Activated CD4-positive, alpha-beta T cell treated with anti-CD3 and anti-CD28 coated beads, Interleukin-2, Interleukin-4, amounts not matched to agents 100 ng/mL and 50 ng/mL, durations not matched to agents 16 hours and 8 hours (primary cell): ENCODE measurements around the gene FBXL4.
A peak's percentile ranks its signal among the peaks of the same experiment; 100 is the strongest.

ENCODE experiments used
- DNase-seq: peaks from one replicate; pipeline ENCODE4 v3.0.0-alpha.2; 2020; ENCODE audit warnings: low spot score

Gene FBXL4

DNA sequence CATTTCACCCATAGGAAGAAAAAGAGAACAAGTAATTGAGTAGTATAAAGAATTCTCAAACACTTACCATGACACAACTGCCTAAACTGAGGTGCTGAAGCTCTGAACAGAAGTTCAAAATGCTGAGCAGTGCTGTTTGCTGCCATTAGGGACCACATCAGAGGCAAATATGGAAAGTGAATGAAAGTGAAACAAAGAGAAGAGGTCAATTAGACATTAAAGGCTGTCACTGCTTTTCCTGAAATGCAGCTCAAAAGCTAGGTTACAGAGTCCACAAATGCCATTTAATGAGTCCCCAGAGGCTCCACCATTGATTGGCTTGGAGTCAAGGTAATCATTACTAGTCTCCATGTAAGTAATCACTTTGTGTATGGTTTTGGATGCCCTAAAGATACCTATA lies 67.3 kb downstream of the FBXL4 start:
- no peak for DNase-seq

GRCh38 chr6:98877250-98877649 lies 70.5 kb downstream of the FBXL4 start:
- no peak for DNase-seq

DNA sequence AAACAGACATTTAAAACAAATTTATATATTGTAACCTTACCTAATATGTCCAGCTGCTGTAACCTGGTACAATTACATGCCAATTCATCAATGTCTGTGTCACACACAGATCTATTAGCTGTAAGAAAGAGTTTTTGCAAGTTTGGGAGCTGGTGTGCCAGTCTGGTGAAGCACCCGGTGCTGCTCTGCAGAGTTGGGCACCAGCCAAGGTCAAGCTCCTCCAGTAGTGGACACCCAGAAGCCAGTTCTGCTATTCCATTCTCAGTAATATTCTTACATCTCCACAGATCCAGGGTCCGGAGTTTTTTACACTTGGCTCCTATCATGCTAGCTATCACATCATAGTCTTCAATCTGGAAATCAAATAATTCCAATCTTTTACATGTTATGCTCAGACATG lies 72.4 kb downstream of the FBXL4 start:
- DNase-seq, result no peak

DNA sequence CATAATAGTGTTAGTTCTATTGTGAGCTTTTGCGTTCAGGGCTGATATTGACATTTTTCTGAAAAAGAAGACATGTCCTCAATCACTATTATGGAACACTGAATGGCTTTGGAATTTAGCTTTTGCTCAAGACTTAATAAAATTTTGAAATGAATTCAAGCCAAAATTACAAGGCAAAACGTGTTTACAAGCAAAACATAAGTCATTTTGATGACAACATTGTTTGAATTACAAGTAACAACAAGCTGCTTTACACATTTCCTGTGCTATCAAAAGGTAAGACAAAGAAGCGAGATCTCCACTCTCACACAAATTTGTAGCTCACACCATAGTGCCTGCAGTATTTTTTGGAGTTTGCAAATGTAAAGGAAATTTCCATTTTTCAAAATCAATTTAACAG lies 75.9 kb downstream of the FBXL4 start:
- no peak for DNase-seq

DNA sequence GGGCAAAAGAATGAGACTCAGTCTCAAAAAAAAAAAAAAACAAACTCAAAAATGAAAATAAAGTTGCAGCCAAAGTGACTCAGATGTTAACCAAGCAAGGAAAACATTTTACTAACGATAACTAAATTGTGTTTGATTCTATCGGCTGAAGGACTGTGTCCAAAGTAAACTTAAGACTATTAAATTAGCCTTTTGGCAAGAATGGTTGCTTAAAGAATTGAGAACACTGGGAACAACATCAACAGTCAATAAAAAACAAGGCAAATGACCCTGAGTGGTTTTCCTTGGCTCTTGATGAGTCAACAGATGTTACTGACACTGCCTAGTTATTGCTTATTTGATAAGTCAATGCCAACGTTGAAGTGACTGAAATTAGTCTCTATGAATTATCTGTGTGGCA lies 76.7 kb downstream of the FBXL4 start:
- DNase-seq, result no peak

- DNase-seq, result no peak
These were observed 83.2 kb downstream of the FBXL4 start for GRCh38 chr6:98864497-98864896.

- no peak for DNase-seq
These were observed 99.1 kb downstream of the FBXL4 start for GRCh38 chr6:98848539-98849242.

DNA sequence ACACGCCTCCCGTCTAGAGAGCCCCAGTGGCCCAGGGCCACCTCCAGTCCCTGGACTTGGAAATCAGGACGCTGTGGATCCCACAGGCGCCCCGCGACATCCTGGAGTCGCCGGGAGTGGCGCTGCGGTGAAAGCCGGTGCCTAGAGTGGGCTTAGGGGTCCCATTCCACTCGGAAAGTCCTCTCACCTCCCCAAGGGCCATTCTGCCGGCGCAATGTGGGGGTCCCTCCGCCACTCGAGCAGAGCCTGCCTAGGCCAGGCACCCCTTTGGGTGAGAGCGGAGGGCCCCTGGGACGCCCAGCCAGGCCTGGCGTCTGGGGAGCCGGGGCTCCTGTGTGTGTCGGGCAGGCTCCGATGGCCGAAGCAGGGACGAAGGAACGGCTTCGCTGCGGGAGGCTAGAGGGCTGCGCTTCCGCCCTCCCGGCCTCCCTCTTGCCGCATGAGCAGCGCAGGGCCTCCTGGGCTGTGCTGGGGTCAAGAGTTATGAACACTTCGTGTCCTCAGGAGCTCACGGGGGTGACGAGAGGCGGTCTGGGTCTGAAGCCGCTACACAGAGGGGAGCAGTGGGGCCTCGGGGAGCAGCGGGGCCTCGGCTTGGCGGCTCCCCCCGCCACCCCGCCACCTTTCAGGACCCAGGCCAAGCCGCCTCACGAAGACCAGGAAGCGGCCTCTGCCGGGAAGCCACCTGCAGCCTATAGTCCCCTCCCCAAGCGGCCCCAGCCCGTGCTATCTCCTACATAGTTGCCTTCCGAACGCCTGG lies 99.8 kb downstream of the FBXL4 start:
- no peak for DNase-seq

- no peak for DNase-seq
These were observed 100.3 kb downstream of the FBXL4 start for GRCh38 chr6:98847416-98847778.

GRCh38 chr6:98846021-98846380 lies 101.7 kb downstream of the FBXL4 start:
- DNase-seq, result no peak

GRCh38 chr6:98845211-98846020 lies 102.3 kb downstream of the FBXL4 start:
- DNase-seq, result peak; percentile 66

DNA sequence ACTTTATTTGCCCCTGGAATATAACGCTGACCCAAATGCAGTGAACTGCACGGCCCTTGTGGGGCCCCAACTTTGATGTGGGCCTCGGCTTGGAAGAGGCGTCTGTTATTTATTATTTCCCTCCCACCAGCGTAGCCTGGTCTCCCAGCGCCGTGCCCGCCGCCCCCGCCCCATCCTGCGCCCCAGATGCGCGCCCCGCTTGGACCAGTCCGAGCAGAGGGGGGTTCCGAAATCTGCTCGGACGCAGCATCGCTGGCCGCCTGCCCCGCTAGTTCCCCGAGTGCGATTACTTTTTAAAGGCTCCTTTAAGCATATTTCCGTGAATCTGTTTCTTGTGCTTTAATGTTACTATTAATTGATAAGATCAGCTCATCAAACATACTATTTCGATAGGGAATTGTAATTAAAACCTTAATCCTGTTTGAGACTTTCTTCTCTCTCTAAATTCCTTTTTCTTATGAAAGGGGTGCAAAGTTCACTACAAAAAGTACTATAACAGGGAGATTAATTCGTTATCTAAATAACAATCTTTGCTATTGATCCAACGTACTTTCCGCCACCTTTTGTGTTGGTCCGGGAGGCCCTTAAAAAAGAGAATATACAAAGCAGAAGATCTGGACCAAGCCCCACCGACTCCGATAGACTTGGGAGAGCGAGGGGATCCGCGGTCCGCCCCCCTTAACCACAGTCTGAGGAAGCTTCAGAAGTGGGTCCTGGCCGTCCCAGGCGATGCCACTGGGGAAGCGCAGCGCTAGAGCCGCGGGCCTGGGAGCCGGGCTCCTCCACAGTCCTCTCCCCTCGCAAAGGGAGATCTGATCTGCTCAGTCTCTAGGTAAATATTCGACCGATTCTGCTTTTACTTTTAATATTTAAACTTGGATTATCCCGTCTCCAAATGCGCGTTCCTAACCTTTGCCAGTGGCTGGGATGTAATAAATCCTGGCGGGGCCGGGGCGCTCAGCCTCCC lies 103.2 kb downstream of the FBXL4 start:
- no peak for DNase-seq

DNA sequence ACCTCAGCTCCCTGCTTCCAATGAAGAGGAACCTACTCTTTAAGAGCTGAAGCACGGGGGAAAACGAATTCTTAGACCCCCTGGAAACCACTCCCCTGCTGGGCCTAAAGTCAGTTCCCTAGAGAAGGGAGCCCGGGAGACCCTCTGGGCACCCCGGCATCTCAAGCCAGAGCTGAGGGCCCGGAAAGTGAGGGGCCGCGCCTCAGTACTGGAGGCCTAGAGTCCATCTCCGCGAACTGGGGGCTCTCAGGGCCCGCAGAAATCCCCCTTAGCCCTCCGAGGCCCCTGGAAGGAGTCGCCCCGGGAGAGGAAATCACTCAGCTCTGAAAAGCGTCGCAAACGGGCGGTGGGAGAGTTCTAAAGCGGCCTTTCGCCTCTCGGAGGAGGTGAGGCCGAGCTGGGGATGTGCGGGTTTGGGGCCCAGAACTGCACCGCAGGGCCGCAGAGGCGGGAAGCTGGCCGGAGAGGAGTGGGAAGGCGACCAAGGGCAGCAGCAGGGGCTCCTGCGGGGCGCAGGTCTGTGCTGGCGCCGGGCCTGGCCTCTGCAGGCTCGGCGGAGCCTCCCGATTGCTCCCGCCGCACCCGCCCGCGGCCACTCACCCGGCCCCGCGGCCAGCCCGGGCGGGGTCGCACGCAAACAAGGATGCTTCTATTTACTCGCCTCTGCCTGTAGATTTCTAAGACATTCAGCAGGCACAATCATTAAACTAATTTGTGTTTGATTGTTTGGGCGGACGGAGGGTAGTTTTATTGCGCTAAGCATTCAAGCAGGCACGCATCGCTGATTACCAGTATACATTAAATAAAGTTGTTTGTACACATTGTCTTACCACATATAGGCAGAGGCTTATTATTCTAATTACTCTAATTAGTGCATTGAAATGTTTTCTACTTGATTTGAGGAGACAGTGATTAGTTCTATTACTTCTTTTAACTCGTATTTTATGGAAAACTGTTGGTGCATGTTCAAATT lies 104.2 kb downstream of the FBXL4 start:
- DNase-seq, result no peak

GRCh38 chr6:98842342-98843180 lies 105.2 kb downstream of the FBXL4 start:
- no peak for DNase-seq

DNA sequence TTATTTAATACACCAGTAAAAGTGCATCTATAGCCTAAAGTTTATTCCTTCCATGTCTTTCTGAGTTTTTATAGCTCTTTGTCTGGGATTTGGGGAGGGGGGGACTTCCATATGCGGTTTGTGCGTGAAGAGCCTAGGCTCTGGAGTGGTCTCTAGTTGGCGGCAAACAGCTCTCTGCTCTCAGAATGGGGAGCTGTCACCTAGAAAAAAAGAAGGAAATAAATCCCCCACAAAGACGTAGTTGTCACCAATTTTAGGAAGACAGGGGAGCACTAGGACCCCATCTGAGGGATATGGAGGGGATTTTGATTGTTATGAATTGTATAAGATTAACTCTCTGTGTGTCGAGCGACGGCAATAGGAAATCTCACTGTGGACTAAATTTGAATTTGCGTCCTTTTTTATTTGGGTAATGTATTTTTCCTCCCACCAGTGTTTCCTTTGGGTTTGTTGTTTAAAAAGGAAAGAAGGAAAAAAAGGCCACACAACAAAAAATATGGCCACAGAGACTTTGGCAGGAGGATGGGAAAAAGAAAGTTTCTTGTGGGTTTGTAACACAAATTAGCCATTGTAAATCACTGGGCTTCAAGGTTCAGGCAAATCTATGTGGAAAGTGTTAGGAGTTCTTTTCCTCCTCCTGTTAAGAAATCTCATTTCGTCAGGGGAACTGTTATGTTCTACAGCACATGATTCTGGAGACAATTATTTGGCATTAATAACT lies 106.0 kb downstream of the FBXL4 start:
- no peak for DNase-seq

DNA sequence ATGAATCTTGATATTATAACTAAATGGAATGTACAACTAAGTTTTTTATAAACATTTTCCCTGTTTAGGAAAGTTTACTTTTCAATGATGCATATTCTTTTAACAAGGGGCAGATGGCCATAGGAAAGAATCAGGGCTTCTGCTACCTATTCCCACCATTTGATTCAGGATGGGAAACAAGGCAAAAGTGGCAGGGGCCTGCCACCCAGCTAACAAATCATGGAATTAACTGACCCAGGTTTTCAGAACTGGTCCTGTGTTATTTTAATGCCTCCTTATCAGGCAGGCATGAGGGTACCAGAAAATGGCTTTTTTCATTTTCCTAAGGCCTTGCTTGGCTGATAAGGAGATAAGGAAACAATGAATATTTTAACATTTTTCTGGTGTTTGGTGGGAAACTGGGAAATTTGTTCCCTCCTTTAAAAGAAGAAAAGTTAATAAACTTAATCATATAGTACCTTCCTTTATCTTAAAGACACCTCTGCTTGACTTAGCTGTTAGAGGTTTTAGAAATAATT lies 106.7 kb downstream of the FBXL4 start:
- DNase-seq, result no peak

DNA sequence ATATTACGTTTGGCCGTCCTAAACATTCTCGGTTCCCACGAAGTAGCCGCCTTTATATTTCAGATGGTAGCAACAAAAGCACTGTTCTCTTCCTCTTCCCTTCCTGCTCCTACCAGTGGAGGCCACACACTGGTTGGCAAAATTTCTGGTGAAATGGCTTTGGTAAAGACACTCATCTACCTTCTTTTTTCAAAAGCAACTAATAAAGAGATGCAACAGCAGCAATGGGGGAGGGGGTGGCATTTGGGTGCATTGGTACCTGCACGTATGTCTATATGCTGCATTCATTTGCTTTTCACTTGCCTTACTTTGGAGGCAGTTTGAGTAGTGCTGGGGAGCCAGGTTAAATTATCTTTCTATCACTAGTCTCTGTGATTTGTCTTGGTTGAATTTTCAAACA lies 107.4 kb downstream of the FBXL4 start:
- no peak for DNase-seq

DNA sequence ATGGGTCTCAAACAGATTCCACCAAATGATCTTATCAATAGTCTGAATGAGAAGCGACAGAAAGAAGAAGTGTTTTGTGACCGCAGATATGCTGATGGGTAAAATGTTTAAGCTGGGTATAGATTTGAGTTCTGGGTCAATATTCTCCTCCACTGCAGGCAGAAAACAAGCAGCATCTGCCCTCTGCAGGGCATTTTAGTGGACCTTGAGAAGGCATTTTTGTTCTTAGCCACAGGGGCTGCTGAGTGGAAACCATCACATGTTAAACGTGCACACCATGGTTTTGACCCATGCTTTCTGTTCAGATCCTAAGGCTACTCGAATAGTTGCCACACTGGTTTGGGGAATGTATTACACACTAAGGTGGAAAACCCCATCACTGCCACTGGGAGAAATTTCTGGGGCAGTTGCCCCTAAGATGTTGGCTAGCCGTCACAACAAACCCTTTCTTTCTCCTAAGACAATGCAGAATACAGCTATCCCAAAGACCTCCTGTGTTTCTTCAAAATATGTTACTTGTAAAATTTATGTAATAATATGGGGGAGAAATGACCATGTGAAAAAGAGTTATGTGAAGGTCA lies 107.9 kb downstream of the FBXL4 start:
- DNase-seq, result no peak
